HepG2 (cell line): Measurements from ENCODE around the gene NCOA6. TPM values are rescaled to one million over a fixed set of nuclear protein-coding genes. Genes with fewer than 3 reads are reported as not detected.

Source experiments
- ATAC-seq: fragments of 200-7000 bp; cut with Tn5 transposase; 3 replicates; pipeline ENCODE4 v1.9.1; 2020; ENCODE audit warnings: mild to moderate bottlenecking, moderate library complexity
- BruUV-seq: library from RNA; stranded (reverse); fragments of 400-500 nt; replicated peaks from 2 replicates; lab custom pipeline; 2021; lab: Mats Ljungman, UMichigan
- CTCF ChIA-PET: fragments of 300-600 bp; formaldehyde crosslinking; extraction: SDS; loops from one replicate; lab custom pipeline; 2021; ENCODE audit warnings: low total read pairs, inconsistent platforms, low intra/inter-chr PET ratio; lab: Yijun Ruan, JAX
- POLR2A ChIA-PET: fragments of 350-600 bp; sonication (Branson Sonifier 250); formaldehyde crosslinking; loops from one replicate; lab custom pipeline; 2020; ENCODE audit warnings: antibody characterized with exemption, inconsistent platforms; lab: Yijun Ruan, JAX
- DNase-seq: peaks from one replicate; pipeline ENCODE4 v3.0.0-alpha.2; 2015; ENCODE audit warnings: low spot score
- FAIRE-seq: peaks from 3 replicates; lab custom pipeline; 2011; peaks lifted over from hg19 to GRCh38; lab: Jason Lieb, UNC
- H2AFZ ChIP-seq: one replicate; pipeline ENCODE4 v1.6.1; 2011; ENCODE audit warnings: low read length, inconsistent platforms
- H3K27ac ChIP-seq: fragments of 300-600 bp; 3 replicates; pipeline ENCODE4 v1.8.0; 2011; ENCODE audit warnings: mixed run types, mild to moderate bottlenecking, mixed read lengths, low read length, inconsistent platforms; ENCODE audit not compliant: insufficient read depth; ENCODE audit errors: extremely low read length
- H3K27me3 ChIP-seq, 2 experiments: fragments of 200-600 bp in 1 of 2; 2 replicates in 1 of 2; 3 replicates in 1 of 2; pipeline versions ENCODE4 v1.6.0 to v1.8.0; 2011; ENCODE audit warnings: low read length in 2 of 2, mild to moderate bottlenecking in 2 of 2, moderate library complexity in 2 of 2, inconsistent platforms in 1 of 2; ENCODE audit not compliant: insufficient read depth in 2 of 2, control insufficient read depth in 1 of 2
- H3K36me3 ChIP-seq, 2 experiments: fragments of 200-600 bp in 1 of 2; replicated peaks in 1 of 2; 2 replicates in 1 of 2; 3 replicates in 1 of 2; pipeline versions ENCODE4 v1.5.1 to v1.8.0; 2011; ENCODE audit warnings: low read length in 2 of 2, inconsistent platforms in 1 of 2; ENCODE audit not compliant: insufficient read depth in 2 of 2, control insufficient read depth in 1 of 2
- H3K4me1 ChIP-seq: 2 replicates; pipeline ENCODE4 v1.5.1; 2012; ENCODE audit warnings: low read length, inconsistent platforms; ENCODE audit not compliant: insufficient read depth
- H3K4me2 ChIP-seq: 2 replicates; pipeline ENCODE4 v1.6.0; 2011; ENCODE audit warnings: low read depth, low read length, inconsistent platforms
- H3K4me3 ChIP-seq, 3 experiments: fragments of 200-600 bp in 1 of 3; sonication (generic), shearing (Covaris generic) in 1 of 3; replicated peaks in 1 of 3; 2 replicates each; pipeline ENCODE4 v1.5.1; 2011 to 2016; ENCODE audit warnings: low read length in 3 of 3, inconsistent platforms in 2 of 3, low read depth in 2 of 3, mild to moderate bottlenecking in 2 of 3, control low read depth in 1 of 3, mixed read lengths in 1 of 3; ENCODE audit not compliant: insufficient read depth in 1 of 3
- H3K79me2 ChIP-seq: one replicate; pipeline ENCODE4 v1.6.1; 2011; ENCODE audit warnings: low read length, inconsistent platforms; ENCODE audit not compliant: insufficient read depth
- H3K9ac ChIP-seq: 2 replicates; pipeline ENCODE4 v1.6.0; 2011; ENCODE audit warnings: mild to moderate bottlenecking, low read depth, low read length, inconsistent platforms; ENCODE audit not compliant: insufficient read depth
- H3K9me3 ChIP-seq: 2 replicates; pipeline ENCODE4 v1.5.1; 2012; ENCODE audit warnings: mild to moderate bottlenecking, low read length
- H4K20me1 ChIP-seq: 2 replicates; pipeline ENCODE4 v1.6.0; 2011; ENCODE audit warnings: inconsistent platforms, mild to moderate bottlenecking, low read length, moderate library complexity; ENCODE audit not compliant: insufficient read depth
- CBX5 ChIP-seq: sonication (generic); formaldehyde crosslinking; IDR thresholded peaks from 2 replicates; pipeline ENCODE4 v1.4.0; 2020; ENCODE audit warnings: missing genetic modification reagents, borderline replicate concordance
- CEBPB ChIP-seq: IDR thresholded peaks from 2 replicates; pipeline ENCODE4 v1.6.1; 2011; ENCODE audit warnings: low read depth, low read length, improper control_type of control experiment, borderline replicate concordance
- HOXD1 ChIP-seq: sonication (generic); formaldehyde crosslinking; IDR thresholded peaks from 2 replicates; pipeline ENCODE4 v1.5.0; 2020; ENCODE audit warnings: missing genetic modification reagents
- KAT2B ChIP-seq: fragments of 150-350 bp; IDR thresholded peaks from 2 replicates; pipeline ENCODE4 v1.6.1; 2014; ENCODE audit warnings: low read depth, low read length, borderline replicate concordance
- PHF5A ChIP-seq: IDR thresholded peaks from one replicate; pipeline ENCODE4 v1.6.1; 2018; ENCODE audit warnings: low read depth, missing genetic modification reagents; ENCODE audit not compliant: unreplicated experiment
- RBM22 ChIP-seq: fragments of 200-400 bp; formaldehyde crosslinking; optimal IDR thresholded peaks from 2 replicates; pipeline ENCODE3; 2017; ENCODE audit warnings: mild to moderate bottlenecking, low read length, moderate library complexity
- XRCC5 ChIP-seq: fragments of 200-400 bp; formaldehyde crosslinking; optimal IDR thresholded peaks from 2 replicates; pipeline ENCODE3; 2017; ENCODE audit warnings: mild to moderate bottlenecking, low read length
- ZNF350 ChIP-seq: sonication (generic); formaldehyde crosslinking; IDR thresholded peaks from 2 replicates; pipeline ENCODE4 v1.4.0; 2020; ENCODE audit warnings: mild to moderate bottlenecking, low read depth, missing genetic modification reagents, borderline replicate concordance
- WGBS: methylation state at CpG from one replicate; pipeline ENCODE4 v1.1.6; 2017; ENCODE audit warnings: low lambda C conversion rate; 5-methylcytosine and 5-hydroxymethylcytosine counted together
- in situ Hi-C: cut with HindIII; loops from 2 replicates; pipeline ENCODE4 v1.10.0; 2017; ENCODE audit warnings: low pct_unique_long_range_greater_than_20kb; ENCODE audit not compliant: extremely low pct_ligation_motif_present
- intact Hi-C: fragments of 100-400 bp; cut with micrococcal nuclease; formaldehyde crosslinking; loops from one replicate; pipeline ENCODE4 v1.10.0; 2022; ENCODE audit not compliant: unreplicated experiment
- polyA plus RNA-seq, 8 experiments: library from polyadenylated mRNA; depleted of rRNA in 3 of 8; stranded (reverse) in 7 of 8; unstranded in 1 of 8; fragments of >200 nt; fragmentation: Illumina TruSeq in 4 of 8; extraction: Trizol in 4 of 8; gene quantifications; 2 replicates each; pipeline versions ENCODE4 v1.2.1 to v1.2.3, GENCODE V29; 2011 to 2016; ENCODE audit warnings: low read depth in 4 of 8, missing spikeins in 1 of 8, mixed read lengths in 1 of 8; ENCODE audit not compliant: insufficient read depth in 1 of 8
- total RNA-seq, 5 experiments: library from RNA; depleted of rRNA; stranded (reverse); fragments of >200 nt; fragmentation: Illumina TruSeq; extraction: Trizol; gene quantifications; 2 replicates each; pipeline ENCODE4 v1.2.3, GENCODE V29; 2016; ENCODE audit warnings: low read depth in 1 of 5

Gene NCOA6
- total and polyA plus RNA-seq, 2 of the 13 experiments (the other 11 are each of a cell fraction or from before 2014, with no cell fraction given), result 11.2 to 29.3 TPM

GRCh38 chr20:34774449-34774848 lies 51.0 kb downstream of the NCOA6 start:
- Histone ChIP-seq H3K27me3 (no peaks in the 10 kb centered on the region), H3K4me1 (no peaks in the 10 kb centered on the region), H3K9ac (no peak overlapping the region), H2AFZ (no peak overlapping the region)
- FAIRE-seq (no peak), DNase-seq (no peak)
- POLR2A ChIA-PET, result interaction anchor here (0.6 kb wide), 1 partner anchor 245 kb away, joined by 3 read pairs; no protein-coding TSS in a partner anchor
- no TSS peak for BruUV-seq
- TF ChIP-seq PHF5A, result no peak
- TF ChIP-seq RBM22, result peak; percentile 41
- TF ChIP-seq, all 625 proteins: peak for 1
- intact Hi-C loops (no loop called here), in situ Hi-C loops (loop anchor here (10.0 kb wide), 1 partner anchor 200 kb away; no protein-coding TSS in a partner anchor)
- H3K79me2 ChIP-seq, result no peaks in the 10 kb centered on the region
- 95% methylated on average over 3 of the region's 3 CpGs for WGBS
- H3K9me3 ChIP-seq, result no peaks in the 10 kb centered on the region
- peaks cover 29 to 46% of the 10 kb centered on the region in 2 experiments for H3K36me3 ChIP-seq
- no peaks in the 10 kb centered on the region for H4K20me1 ChIP-seq
- no peak for ATAC-seq
- H3K4me3 ChIP-seq, result no peak overlapping the region
- H3K27ac ChIP-seq, result no peak overlapping the region
- H3K4me2 ChIP-seq, result no peak overlapping the region
- CTCF ChIA-PET, result no interaction called here

- H3K27ac ChIP-seq, result no peak overlapping the region
- intact Hi-C loops, result no loop called here
- BruUV-seq, result no TSS peak
- no peak for ATAC-seq
- CTCF ChIA-PET, result no interaction called here
- H2AFZ ChIP-seq, result no peak overlapping the region
- no peak overlapping the region for H3K9ac ChIP-seq
- no peaks in the 10 kb centered on the region for H3K27me3 ChIP-seq
- no peaks in the 10 kb centered on the region for H3K4me1 ChIP-seq
- H3K36me3 ChIP-seq, result peaks cover 29 to 47% of the 10 kb centered on the region in 2 experiments
- no peak overlapping the region for H3K4me3 ChIP-seq
- no peaks in the 10 kb centered on the region for H4K20me1 ChIP-seq
- H3K9me3 ChIP-seq, result no peaks in the 10 kb centered on the region
- no peak overlapping the region for H3K4me2 ChIP-seq
- in situ Hi-C loops, result loop anchor here (10.0 kb wide), 1 partner anchor 199 kb away; no protein-coding TSS in a partner anchor
- FAIRE-seq, result no peak
- TF ChIP-seq CEBPB (no peak), XRCC5 (no peak), HOXD1 (no peak), KAT2B (no peak), CBX5 (CRISPR knock-in tag) (no peak), ZNF350 (no peak)
- TF ChIP-seq, all 625 proteins: peak for 0
- POLR2A ChIA-PET, result no interaction called here
- no peaks in the 10 kb centered on the region for H3K79me2 ChIP-seq
- 88% methylated on average over 1 of the region's 1 CpG for WGBS
- DNase-seq, result no peak
Observed at GRCh38 chr20:34773726-34774125, 51.7 kb downstream of the NCOA6 start.
